ENCODE results near the gene KDSR. TPM values are rescaled to one million over a fixed set of nuclear protein-coding genes. Genes with fewer than 3 reads are reported as not detected.

KDSR gene
- polyA plus RNA-seq, 2 of the 4 experiments (the other 2 are of a cell fraction), result 13.6 to 21.2 TPM

- ChIA-PET CTCF (interaction anchor here (0.6 to 1.7 kb wide), 3 partner anchors 13 to 103 kb away, joined by 3 to 10 read pairs (median 4); no protein-coding TSS in a partner anchor), POLR2A (no interaction called here)
- no peak for ATAC-seq
- TF ChIP-seq BHLHE40 (IDR thresholded peaks at IDR 0.05; ENCODE audit: low read depth, low read length) (no peak), HDAC2 (IDR thresholded peaks at IDR 0.05) (no peak), RCOR1 (IDR thresholded peaks at IDR 0.05; ENCODE audit: low read depth, low read length) (no peak), ZNF302 (CRISPR knock-in tag; IDR thresholded peaks at IDR 0.05) (no peak), REST (IDR thresholded peaks at IDR 0.05) (no peak), NFE2L2 (conservative IDR thresholded peaks at IDR 0.05; ENCODE audit: low read length) (no peak), KDM1A (IDR thresholded peaks at IDR 0.05; ENCODE audit: low read depth) (no peak), HOXA7 (CRISPR knock-in tag; IDR thresholded peaks at IDR 0.05) (no peak), SREBF2 (IDR thresholded peaks at IDR 0.05) (no peak)
- TF ChIP-seq, protein P1, sequence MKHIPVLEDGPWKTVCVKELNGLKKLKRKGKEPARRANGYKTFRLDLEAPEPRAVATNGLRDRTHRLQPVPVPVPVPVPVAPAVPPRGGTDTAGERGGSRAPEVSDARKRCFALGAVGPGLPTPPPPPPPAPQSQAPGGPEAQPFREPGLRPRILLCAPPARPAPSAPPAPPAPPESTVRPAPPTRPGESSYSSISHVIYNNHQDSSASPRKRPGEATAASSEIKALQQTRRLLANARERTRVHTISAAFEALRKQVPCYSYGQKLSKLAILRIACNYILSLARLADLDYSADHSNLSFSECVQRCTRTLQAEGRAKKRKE (CRISPR knock-in tag; IDR thresholded peaks at IDR 0.05; ENCODE audit: low read depth), result no peak
- H3K9me3 ChIP-seq, result no peaks in the 10 kb centered on the region
- 42% methylated on average over 2 of the region's 2 CpGs for WGBS (ENCODE audit: missing lambda C conversion rate)
- H3K27ac ChIP-seq, result no peak overlapping the region
- no peak overlapping the region for H3K4me3 ChIP-seq
- no peak overlapping the region for H3K4me2 ChIP-seq
- no peak for DNase-seq (ENCODE audit: low read depth in 1 of 2, low spot score in 1 of 2)
- H3K4me1 ChIP-seq, result no peaks in the 10 kb centered on the region
- FAIRE-seq, result no peak
These were observed 59.3 kb downstream of the KDSR start for GRCh38 chr18:63307551-63308200.

DNA sequence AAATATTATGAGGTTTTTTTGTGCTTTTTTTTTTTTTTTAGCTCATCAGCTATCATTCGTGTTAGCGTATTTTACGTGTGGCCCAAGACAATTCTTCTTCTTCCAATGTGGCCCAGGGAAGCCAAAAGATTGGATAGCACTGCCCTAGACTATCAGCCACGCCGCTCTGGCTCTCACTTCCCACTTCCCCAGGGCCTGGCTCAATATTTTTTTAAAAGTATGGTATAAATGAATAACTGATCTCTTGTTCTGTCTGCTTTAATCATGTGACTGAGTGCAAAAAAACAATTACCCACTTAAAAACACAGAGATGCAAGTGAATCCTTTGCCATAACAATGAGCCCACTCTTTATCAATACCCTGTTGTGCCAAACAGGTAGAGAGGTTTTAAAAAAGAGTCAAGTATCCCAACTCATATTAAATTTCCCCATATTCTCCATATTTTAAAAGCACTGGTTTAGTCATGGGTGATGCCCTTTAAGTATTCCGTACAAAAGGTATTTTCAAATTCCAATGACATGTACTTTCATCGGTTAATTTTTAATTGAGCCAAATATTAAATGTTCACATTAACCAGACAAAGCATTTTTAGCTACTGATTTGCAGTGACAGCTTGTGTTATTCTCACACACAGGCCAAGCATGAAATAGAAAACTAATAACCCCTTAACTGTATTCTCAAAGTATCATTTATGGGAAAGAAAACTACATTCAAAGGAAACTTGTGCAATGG is 60.0 kb downstream of the KDSR start:
- no peak overlapping the region for H3K4me2 ChIP-seq
- ChIA-PET CTCF (interaction anchor here (0.6 to 1.7 kb wide), 3 partner anchors 12 to 104 kb away, joined by 3 to 10 read pairs (median 4); no protein-coding TSS in a partner anchor), POLR2A (interaction anchor here (1.0 kb wide), 1 partner anchor 87 kb away, joined by 3 read pairs; no protein-coding TSS in a partner anchor)
- FAIRE-seq (no peak), DNase-seq (ENCODE audit: low read depth in 1 of 2, low spot score in 1 of 2) (no peak), ATAC-seq (no peak)
- H3K4me3 ChIP-seq, result no peak overlapping the region
- no peak for TF ChIP-seq GATA3 (IDR thresholded peaks at IDR 0.05; ENCODE audit: borderline replicate concordance)
- no peak for TF ChIP-seq HOXB5 (CRISPR knock-in tag; IDR thresholded peaks at IDR 0.05)
- TF ChIP-seq ESRRA (IDR thresholded peaks at IDR 0.05; ENCODE audit: borderline replicate concordance, low read length), result no peak
- TF ChIP-seq JUNB (IDR thresholded peaks at IDR 0.05), result no peak
- no peak for TF ChIP-seq CHD2 (IDR thresholded peaks at IDR 0.05; ENCODE audit: low read length, partially characterized antibody)
- TF ChIP-seq HDAC2 (IDR thresholded peaks at IDR 0.05), result no peak
- TF ChIP-seq CEBPB (IDR thresholded peaks at IDR 0.05), result no peak
- no peak for TF ChIP-seq KDM5A (IDR thresholded peaks at IDR 0.05)
- no peak for TF ChIP-seq RNF2 (IDR thresholded peaks at IDR 0.05; ENCODE audit: borderline replicate concordance, low read depth)
- TF ChIP-seq, protein P2, sequence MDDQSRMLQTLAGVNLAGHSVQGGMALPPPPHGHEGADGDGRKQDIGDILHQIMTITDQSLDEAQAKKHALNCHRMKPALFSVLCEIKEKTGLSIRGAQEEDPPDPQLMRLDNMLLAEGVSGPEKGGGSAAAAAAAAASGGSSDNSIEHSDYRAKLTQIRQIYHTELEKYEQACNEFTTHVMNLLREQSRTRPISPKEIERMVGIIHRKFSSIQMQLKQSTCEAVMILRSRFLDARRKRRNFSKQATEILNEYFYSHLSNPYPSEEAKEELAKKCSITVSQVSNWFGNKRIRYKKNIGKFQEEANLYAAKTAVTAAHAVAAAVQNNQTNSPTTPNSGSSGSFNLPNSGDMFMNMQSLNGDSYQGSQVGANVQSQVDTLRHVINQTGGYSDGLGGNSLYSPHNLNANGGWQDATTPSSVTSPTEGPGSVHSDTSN (IDR thresholded peaks at IDR 0.05), result no peak
- no peak for TF ChIP-seq CHD4 (IDR thresholded peaks at IDR 0.05; ENCODE audit: borderline replicate concordance)
- TF ChIP-seq RFX5 (IDR thresholded peaks at IDR 0.05), result no peak
- no peak for TF ChIP-seq RAD21 (conservative IDR thresholded peaks at IDR 0.05 in 1 of 2, IDR thresholded peaks at IDR 0.05 in 1 of 2)
- no peak for TF ChIP-seq ZC3H11A (IDR thresholded peaks at IDR 0.05)
- TF ChIP-seq RCOR1 (IDR thresholded peaks at IDR 0.05; ENCODE audit: low read depth, low read length), result no peak
- TF ChIP-seq REST (IDR thresholded peaks at IDR 0.05), result no peak
- no peak overlapping the region for H3K27ac ChIP-seq
- no peaks in the 10 kb centered on the region for H3K9me3 ChIP-seq
- no peaks in the 10 kb centered on the region for H3K4me1 ChIP-seq
- WGBS (ENCODE audit: missing lambda C conversion rate), result 35% methylated on average over 7 of the region's 7 CpGs

Measured in A549 (cell line).